CMK (cell line): ENCODE data around the gene ZMYND19.
"Not testable (repeated sequence)": the region's sequence is repeated elsewhere in the genome, so short reads cannot be mapped to it uniquely, and the experiment has no call there.

Experiments
- DNase-seq: peaks from one replicate; pipeline ENCODE4 v3.0.0-alpha.2; 2010; ENCODE audit warnings: low read depth

ZMYND19 gene

DNA sequence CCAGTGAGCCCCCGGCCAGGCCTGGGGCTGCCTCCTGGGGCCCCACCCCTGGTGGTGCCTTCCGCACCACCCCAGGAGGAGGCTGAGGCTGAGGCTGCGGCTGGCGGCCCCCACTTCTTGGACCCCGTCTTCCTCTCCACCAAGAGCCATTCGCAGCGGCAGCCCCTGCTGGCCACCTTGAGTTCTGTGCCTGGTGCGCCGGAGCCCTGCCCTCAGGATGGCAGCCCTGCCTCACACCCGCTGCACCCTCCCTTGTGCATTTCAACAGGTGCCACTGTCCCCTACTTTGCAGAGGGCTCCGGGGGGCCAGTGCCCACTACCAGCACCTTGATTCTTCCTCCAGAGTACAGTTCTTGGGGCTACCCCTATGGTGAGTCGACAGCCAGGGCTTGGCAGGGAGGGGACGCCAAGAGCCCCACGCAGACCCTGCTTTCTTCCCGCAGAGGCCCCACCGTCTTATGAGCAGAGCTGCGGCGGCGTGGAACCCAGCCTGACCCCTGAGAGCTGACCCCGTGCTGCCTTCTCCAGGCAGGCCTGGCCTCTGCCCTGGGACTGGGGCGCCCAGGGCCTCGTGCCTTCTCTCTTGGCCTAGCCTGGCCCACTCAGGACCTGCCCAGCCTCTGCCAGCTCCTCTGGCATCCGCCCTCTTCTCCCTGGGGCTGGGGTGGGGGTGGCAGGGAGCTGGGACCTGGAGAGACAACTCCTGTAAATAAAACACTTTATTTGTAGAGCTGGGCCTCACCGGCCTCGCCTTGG is 24.5 kb upstream of the ZMYND19 start:
- no peak for DNase-seq

DNA sequence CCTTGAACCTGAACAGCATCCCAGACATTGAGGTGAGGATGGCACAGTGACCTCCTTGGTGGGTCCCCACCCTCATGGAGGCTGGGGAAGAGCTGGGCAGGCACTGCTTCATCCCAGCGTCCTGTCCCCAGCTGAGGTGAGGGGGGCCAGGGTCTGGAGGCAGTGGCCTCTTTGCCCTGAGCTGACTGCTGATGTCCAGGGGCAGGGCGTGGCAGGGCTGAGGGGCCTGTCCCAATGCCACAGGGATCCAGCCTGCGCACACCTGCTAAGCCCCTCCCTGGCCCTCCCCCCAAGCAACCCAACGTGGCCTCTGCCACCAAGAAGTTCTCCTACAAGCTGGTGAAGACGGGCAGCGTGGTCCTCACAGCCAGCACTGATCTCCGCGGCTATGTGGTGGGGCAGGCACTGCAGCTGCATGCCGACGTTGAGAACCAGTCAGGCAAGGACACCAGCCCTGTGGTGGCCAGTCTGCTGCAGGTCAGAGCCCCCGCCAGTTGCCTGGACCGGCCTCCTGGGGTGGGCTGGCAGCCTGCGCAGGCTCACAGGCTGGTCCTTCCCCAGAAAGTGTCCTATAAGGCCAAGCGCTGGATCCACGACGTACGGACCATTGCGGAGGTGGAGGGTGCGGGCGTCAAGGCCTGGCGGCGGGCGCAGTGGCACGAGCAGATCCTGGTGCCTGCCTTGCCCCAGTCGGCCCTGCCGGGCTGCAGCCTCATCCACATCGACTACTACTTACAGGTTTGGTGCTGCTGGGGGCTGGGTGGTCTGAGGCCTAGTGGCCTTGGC is 23.6 kb upstream of the ZMYND19 start:
- no peak for DNase-seq

DNA sequence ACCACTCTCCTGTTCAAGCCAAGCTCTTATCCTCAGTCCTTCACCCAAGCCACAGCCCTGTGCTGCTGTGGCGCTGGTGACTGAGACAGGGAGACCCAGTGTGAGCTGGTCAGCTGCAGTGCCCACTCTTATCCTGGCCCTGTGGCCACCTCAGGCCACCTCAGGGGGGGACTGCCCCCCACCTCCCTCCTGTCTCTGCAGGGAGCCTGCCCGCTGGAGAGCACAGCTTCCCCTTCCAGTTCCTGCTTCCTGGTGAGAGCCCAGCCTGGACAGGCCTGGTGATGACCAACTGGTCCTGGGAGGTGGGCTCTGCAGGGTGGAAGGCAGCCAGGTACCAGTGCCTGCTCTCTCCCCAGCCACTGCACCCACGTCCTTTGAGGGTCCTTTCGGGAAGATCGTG is 22.9 kb upstream of the ZMYND19 start:
- DNase-seq = no peak

DNA sequence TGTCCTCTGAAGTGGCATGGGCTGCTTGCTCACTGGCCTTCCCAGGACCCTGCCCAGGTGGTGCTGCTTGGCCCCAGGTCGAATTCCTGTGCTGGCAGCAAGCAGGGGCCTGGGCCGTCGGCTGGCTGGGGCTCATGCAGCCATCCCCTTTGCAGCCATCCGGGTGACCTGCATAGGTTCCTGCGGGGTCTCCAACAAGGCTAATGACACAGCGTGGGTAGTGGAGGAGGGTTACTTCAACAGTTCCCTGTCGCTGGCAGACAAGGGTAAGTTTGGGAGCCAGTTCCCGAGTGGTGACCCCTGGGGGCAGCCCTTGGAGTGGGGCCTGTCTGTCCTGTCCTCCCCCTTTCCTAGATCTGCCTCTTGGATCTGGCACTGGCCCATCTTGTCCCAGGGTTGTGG is 22.4 kb upstream of the ZMYND19 start:
- no peak for DNase-seq

DNA sequence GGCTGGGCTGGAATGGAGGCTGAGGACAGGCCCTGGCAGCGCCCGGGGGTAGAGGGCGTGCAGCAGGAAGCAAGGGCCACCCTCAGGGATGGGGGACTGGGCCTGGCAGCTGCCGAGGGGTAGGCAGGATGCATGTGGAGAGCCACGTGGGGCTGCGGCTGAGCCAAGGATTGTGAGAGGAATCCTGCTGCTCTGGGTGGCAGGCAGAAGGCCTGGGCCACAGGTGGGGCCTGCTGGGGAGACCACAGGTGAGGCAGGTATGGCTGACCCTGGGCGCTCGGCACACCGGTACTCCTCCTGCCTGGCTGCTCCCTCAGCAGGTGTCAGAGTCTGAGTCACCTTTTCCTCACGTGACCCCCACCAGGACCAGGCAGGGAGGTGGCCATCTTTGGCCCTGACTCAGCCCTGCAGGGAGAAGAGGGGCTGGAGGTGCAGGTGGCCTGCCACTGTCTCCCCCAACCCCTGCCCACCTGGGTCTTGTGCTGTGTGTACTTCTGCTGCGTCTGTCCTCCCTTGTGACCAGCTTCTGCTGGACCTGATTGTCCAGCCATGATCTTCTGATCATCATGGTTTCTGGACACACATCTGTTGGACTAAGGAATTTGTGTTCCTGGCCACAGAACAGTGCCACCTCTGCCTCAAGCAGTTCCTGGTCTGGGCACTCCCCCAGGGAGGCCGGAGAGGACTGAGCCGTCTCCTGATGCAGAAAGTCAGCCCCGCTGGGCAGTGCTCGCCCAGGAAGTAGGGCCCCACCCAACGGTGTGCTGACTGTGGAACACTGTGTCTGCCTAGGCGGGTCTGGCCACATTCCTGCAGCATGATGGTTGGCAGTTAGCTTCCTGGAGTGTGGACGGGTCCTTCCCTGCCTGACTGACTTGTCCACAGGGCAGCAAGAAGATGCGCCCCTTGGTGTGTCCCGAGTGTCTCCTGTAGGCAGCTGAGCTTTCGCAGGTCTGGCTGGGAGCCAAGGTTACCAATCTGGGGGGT is 21.6 kb upstream of the ZMYND19 start:
- no peak for DNase-seq

DNA sequence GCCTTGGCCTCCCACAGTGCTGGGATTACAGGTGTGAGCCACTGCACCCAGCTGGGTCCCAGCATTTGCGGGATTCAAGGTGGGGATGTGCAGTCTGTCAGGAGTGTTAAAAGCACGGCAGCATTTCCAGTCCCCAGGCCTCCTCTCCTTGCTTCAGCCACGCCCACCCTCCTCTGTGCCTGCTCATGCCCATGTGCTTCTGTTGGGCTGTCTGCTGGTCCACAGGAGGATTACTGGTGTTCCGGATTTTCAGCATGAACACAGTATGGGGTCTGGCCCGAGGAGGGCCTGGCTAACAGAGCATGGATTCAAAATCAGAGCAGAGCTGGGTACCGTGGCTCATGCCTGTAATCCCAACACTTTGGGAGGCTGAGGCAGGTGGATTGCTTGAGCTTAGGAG is 20.6 kb upstream of the ZMYND19 start:
- no peak for DNase-seq

DNA sequence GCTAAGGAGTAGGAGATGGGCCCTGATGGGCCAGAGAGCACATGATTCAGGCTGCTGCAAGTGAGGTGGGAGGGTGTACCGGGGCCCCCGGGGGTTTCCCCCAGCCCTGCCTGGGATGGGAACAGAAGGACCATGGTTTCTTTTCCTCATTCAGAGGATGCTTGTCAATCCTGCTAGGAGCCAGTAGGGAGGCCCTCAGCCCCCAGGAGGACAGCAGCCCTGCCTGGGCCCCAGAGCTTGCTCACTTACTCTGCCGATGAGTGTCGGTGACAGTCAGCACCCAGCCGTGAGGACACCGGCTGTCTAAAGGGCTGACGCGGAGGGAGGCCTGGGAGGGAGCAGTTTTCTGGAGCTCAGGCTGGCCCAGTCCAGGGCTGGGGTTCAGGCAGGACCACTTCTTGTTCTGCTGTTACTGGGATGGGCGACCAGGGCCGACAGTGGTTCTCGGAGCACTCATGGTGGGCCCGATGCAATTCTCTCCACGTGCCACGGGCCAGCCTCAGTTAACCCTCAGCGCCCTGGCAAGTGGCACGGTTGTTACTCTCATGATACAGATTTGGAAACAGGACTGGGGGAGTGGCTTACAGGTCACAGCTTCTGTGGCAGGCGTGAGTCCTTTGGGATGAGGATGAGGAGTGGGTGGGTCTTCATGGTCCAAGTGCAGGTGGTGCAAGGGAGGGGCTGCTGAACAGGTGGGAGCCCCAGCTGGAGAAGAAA is 17.0 kb upstream of the ZMYND19 start:
- DNase-seq = no peak

DNA sequence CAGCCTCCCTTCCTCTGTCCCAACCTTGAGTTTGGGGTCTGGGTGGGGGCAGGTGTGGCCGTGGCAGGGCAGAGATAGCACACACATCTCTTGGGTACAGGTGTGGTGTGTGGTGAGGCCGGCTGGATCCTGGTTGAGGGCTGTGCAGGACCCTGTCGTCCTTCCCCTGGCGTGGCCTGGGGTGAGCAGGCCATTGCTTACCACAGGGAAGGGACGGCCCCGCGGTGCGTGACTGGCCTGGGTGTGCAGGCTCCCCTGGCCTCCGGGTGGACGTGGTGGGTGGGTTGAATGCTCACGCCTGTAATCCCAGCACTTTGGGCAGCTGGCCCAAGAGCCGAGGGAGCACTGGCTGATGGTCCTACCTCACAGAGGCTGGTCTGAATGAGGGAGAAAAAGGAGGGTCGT is 16.4 kb upstream of the ZMYND19 start:
- DNase-seq = no peak

DNA sequence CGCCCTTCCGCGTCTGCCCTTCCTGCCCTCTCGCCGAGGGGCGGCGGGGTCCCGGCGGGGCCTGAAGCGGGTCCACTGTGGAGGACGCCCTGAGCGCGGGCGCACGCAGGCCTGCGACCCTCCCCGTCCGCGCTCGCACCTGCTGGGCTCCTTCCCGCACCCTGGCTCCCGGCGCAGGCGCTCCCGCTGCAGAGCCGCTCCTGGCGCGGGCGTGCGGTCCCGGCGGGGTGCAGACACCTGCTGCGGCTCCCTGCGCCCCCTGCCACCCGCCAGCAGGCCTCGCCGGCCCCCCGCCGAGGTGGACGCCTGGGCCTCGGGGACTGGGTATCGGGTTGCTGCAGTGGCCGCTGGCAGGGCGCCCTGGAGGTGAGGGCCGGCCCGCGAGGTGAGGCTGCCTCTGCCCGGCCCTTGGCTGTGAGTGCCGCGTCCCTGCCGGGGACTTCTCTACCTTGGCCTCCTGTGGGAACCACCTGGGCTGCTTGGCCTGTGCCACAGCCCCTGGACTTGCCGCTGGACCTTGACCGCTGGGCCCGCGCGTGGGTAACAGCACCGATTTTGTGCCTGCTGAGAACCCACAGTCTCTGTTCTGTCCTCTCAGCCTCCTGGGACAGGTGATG is 15.8 kb upstream of the ZMYND19 start:
- DNase-seq = no peak

DNA sequence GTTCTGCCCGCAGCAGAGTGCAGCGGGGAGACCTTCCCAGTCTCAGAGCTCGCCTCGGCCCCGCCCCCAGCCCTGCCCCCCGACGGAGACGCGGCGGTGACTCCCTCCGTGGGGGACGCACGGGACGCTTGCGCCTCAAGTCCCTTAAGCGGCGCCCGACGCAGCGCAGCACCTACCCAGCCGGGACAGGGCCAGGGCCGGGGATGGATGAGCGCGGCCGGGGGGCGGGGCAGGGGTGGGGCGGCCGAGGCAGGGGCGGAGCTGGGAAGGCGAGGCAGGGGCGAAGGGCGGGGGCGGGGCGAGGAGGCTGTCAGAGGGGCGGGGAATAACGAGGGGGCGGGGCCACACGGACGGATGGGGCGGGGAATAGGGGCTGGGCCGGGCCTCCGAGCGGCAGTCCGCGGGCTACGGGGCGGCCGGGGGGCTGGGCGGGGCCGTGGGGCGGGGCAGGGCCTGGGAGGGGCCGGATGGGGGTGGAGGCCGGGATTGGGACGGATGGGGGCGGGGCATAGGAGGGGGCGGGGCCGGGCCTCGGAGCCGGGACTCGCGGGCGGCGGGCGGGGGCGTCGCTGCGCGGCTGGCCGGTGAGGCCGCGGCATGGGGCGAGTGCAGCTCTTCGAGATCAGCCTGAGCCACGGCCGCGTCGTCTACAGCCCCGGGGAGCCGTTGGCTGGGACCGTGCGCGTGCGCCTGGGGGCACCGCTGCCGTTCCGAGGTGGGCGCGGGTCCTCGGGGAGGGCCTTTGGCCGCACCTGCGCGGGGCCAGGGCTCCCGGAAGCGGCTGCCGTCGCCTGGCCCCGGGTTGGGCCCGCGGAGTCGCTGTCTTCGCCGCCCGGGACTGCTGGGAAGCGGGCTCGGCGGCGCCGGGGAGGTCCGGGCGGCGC is 15.1 kb upstream of the ZMYND19 start, which contains the start of gene ARRDC1:
ARRDC1 (plus strand) TSS at position 566 of the 884 bp plus-strand sequence; CDS start at position 598, 32 bp downstream.
- DNase-seq = peak; percentile 92

DNA sequence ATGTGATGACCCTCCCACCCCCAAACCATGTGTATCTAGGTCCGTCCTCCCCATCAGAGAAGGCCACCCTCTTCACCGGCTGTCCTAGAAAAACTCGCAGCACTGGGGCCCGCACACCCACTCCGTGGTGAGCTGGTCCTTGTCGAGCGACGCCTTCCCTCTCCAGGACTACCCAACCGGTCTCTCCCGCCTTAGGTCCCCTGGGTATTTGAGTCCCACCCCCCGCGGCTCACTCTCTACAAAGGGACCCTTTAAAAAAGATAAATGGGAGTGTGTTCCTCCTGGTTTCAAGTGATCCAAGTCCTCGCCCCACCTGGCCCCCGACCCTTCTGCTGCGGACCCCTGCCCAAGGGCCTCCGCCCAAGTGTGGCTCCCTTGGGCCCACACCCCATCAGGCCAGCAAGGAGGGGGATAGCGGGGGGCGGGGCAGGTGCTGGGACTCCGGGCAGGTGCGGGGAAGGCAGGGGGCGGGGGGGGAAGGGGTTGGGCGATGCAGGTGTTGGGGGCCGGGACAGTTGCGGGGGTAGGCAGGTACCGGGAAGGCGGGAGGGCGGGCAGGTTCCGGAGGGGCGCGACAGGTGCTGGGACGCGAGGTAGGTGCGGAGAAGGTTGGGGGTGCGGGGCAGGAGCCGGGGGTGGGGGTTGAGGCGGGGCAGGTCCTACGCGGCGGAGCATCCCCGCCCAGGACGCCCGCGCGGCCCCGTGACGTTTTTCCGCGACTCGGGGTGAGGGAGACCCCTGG is 14.2 kb upstream of the ZMYND19 start:
- no peak for DNase-seq

DNA sequence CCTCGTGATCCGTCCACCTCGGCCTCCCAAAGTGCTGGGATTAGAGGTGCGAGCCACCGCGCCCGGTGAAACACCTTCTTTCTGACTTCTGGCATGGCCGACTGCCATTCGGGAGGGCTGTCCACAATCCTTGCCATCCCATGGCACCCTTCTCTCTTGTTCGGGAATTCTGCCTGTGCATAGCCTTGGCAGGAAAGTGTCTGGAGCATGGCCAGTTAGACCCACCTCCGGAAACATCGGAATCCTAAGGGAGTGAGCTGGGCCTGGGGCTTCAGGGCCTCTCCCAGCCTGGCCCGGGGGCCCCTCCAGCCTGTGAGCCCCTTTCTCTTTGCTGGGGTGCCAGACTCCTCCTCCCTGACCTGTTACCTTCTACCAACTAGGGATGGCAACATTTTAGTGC is 13.6 kb upstream of the ZMYND19 start:
- no peak for DNase-seq

DNA sequence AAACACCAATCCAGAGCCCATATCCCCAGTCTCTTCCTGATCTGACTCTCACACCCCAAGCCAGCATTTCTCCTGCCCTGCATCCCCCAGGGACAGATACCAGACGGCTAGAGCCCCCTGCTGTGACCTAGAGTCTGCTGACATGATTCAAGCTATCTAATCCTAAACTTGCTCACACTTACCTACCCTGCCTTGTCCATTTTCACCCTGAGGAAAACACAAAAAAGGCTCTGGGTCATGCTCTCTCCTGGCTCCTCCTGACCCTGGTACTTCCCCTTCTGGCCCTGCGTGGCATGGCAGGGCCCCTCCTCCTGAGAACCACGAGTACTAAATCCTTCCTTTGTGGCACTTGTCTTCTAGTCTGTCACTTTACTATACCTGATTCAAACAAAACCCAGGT is 12.3 kb upstream of the ZMYND19 start:
- no peak for DNase-seq

DNA sequence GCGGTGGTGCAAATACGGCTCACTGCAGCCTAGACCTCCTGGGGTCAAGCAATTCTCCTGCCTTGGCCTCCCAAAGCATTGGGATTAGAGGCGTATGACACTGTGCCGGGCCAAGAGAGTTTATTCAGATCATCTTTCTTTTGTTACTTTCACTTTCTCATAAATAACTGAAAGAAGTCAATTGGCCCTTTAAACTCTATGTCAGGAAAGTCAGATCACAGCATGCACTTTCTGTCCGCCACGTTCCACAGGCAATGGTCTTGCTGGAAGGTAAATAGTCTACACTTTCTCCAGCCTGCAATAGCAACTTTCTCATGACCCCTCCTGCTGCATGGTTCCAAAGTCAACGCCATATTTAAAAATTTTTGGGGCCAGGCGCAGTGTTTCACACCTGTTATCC is 8.6 kb upstream of the ZMYND19 start:
- DNase-seq = no peak

DNA sequence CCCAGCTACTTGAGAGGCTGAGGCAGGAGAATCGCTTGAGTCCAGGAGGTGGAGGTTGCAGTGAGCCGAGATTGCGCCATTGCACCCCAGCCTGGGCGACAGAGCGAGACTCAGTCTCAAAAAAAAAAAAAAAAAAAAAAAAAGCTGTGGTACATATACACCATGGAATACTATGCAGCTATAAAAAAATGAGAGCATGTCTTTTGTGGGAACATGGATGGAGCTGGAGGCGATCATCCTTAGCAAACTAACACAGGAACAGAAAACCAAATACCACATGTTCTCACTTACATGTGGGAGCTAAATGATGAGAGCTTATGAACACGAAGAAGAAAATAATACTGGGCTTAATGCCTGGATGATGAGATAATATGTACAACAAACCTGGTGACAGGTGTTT is 6.3 kb upstream of the ZMYND19 start:
- not testable (repeated sequence) for DNase-seq

DNA sequence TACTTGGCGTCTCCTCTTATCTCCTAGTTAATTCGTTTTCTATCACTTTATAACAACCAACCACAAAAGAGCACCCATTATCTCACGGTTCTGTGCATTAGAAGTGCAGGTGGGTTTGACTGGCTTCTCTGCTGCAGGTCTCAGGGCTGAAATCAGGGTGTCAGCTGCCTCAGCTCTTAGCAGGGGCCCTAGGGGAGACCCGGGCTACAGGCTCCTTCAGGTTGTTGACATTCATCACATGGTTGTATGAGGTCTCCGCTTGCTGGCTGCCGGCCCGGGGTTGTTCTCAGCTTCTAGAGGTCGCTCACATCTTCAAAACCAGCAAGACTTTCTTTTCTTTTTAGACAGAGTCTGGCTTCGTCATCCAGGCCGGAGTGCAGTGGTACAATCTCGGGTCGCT is 2.9 kb upstream of the ZMYND19 start:
- DNase-seq = no peak

DNA sequence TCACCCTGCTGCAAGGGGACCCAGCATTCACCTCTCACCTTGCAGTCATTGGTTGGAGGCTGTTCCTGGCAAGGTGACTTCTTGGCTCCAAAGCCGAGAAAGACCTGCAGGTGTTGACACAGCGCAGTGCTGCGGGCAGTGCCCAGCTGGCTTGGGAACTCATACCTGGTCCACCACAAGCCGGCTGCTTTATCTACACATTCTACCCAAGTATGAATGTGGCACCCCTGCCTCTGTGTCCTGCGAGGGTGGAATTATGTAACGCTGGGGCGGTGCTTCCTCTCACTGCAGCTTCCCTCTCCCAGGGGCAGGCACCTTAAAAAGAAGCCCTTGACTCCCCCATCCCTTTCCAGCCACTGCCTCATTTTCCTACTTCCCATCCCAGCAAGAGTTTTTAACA is 2.5 kb upstream of the ZMYND19 start:
- DNase-seq = no peak

DNA sequence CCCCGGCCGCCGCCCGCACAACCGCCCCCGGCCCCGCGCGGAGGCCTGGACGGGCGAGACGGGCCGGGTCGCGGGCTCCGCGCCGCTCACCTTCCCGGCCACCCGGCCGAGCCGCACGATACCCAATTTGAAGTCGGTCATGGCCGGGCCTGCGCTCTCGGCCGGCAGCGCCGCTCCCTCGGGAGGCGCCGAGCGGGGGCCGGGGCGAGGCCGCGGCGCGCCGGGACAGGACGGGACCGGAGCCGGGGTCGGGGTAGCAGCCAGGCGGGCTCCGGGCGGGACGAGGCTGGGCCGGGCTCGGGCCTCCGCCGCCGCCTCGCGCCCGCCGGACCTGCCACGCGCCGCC is 216 bp downstream of the ZMYND19 start:
- DNase-seq = no peak

DNA sequence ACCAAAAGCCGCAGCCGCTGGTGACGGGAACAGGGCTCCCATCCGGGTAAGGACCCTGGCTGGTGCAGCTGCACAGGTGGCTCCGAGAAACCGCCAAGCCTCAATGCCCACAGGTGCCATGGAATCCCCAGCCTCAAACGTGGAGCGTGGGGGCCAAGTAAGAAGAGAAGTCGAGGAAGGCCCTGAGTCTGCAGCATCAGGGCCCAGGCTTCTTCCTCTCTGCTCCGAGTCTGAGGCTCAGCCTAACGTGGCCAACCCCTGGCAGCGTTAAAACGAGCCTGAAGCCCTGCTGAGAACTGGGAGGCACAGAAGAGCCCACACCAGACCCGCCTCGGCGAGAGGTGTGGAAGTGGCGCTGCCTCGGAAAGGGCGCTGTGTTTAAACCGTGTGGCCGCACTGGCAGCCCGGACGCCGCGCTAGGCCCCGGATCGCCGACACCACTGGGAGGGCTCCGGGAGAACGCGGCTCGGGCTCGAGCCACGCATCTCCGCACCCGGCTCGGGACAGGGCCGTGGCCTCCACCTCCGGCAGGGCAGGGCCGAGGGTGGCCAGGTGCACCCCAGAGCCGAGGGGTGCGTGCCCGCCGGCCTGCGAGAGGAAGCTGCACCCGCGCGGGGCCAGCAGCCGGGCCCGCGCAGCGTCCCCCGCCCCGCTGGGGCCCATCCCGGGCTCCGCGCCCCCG is 730 bp downstream of the ZMYND19 start:
- DNase-seq = no peak
